ENCODE measurements around the gene KCNK10.

Gene KCNK10

DNA sequence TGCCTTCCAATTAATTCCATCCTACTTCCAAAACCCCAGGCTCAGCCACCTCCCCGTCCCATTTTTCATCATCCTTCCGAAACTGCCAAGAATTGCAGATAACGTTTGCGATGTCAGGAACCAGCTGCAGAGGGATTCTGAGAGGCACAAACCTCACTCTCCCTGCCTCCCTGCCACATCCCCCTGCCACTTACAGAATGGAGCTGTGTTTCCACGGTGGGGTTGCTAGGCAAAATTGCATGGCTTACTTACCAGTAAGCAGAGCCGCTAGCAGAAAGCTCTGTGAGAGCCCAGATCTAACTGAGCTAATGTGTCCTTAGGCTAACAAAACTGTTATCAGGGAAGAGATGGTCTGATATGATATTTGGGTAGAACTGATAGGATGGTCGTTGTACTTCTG, 127.4 kb downstream of the KCNK10 start:
- Mint-ChIP-seq H3K4me3 (no peak overlapping the region), H3K9me3 (no peaks in the 10 kb centered on the region), H3K36me3 (no peaks in the 10 kb centered on the region), H3K4me1 (no peaks in the 10 kb centered on the region), H3K27me3 (peaks cover 20% of the 10 kb centered on the region), H3K27ac (no peak overlapping the region)

- H3K36me3 Mint-ChIP-seq: no peaks in the 10 kb centered on the region
- H3K27ac Mint-ChIP-seq: no peak overlapping the region
- no peaks in the 10 kb centered on the region for H3K4me1 Mint-ChIP-seq
- peaks cover 18% of the 10 kb centered on the region for H3K27me3 Mint-ChIP-seq
- H3K4me3 Mint-ChIP-seq: no peak overlapping the region
- no peaks in the 10 kb centered on the region for H3K9me3 Mint-ChIP-seq
Measured at GRCh38 chr14:88194531-88194930, 128.5 kb downstream of the KCNK10 start.

GRCh38 chr14:88191605-88192004, 131.5 kb downstream of the KCNK10 start:
- H3K4me1 Mint-ChIP-seq: no peaks in the 10 kb centered on the region
- H3K27me3 Mint-ChIP-seq: peaks cover 14% of the 10 kb centered on the region
- H3K9me3 Mint-ChIP-seq: no peaks in the 10 kb centered on the region
- H3K27ac Mint-ChIP-seq: no peak overlapping the region
- H3K4me3 Mint-ChIP-seq: no peak overlapping the region
- no peaks in the 10 kb centered on the region for H3K36me3 Mint-ChIP-seq

DNA sequence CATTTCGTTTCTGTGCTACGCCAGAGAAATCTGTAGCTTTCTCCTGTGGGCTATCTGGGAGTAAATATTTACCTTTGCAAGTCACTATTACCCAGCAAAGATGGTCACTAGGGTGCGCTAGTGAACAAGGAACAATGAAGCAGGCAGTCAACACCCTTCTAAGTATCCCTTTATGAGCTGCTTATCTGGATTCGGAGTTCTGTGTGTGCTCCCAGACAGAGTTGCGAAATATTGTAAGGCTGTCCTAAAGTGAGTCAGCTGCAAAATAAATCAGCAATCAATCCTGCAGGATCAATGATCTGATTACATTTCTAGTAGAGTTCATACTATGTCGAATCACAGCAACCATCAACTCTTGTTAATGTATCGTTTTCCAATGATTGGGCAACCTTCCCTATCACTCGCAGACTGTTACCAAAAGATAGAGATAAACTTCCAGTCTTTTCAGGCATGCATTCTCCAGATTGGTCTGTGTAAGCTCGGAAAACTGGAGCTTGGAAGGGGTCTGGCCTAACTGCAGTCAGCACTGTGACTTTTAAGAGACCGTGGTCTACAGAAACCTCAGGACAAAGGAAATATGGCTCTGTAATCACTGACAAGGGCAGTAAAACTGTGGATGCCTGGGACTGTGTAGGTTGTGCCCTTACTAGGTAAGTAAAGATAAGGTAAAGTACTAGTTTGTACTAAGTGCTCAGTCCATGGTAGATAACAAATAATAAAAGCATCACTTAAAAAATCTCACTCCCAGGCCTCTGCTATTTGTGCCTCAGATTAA, 133.5 kb downstream of the KCNK10 start:
- no peak overlapping the region for H3K27ac Mint-ChIP-seq
- H3K4me1 Mint-ChIP-seq: no peaks in the 10 kb centered on the region
- no peaks in the 10 kb centered on the region for H3K36me3 Mint-ChIP-seq
- no peak overlapping the region for H3K4me3 Mint-ChIP-seq
- H3K9me3 Mint-ChIP-seq: no peaks in the 10 kb centered on the region
- H3K27me3 Mint-ChIP-seq: peaks cover 12% of the 10 kb centered on the region

DNA sequence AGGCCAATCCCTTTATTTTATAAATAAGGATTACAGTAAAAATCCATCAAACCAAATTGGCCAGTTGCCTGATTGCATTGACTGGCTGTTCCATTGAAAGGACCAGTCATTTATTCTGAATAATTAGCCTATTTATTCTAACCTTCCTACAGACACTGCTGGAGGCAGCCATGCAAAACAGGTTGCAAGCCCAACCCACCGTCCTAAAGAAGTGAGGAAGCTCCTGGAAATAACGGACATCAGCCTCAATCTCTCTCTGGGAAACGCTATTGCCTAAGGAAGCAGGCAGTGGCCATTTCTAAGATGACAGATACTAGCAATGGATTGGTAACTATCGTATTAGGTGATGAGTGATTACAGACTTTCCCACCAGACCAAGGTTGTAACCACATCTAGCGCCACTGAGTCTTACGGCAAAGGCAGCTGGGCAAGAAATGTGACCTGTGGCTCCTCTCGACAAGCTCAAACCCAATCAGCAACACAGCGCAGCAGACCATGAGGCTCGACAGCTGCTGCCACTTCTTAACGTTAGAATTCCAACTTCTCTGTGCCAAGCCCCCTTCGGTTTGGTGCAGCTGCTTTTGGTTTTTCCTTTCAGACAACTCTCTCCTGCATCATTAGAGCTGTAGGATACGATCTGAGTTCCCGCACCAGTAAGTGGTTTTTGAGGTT, 134.2 kb downstream of the KCNK10 start:
- Mint-ChIP-seq H3K27ac (no peak overlapping the region), H3K4me1 (no peaks in the 10 kb centered on the region), H3K4me3 (no peak overlapping the region), H3K36me3 (no peaks in the 10 kb centered on the region), H3K9me3 (no peaks in the 10 kb centered on the region), H3K27me3 (peaks cover 8% of the 10 kb centered on the region)

- no peaks in the 10 kb centered on the region for H3K36me3 Mint-ChIP-seq
- H3K4me1 Mint-ChIP-seq: peaks cover 7% of the 10 kb centered on the region
- H3K27me3 Mint-ChIP-seq: peaks cover 2% of the 10 kb centered on the region
- H3K27ac Mint-ChIP-seq: no peak overlapping the region
- no peak overlapping the region for H3K4me3 Mint-ChIP-seq
- H3K9me3 Mint-ChIP-seq: no peaks in the 10 kb centered on the region
Measured at GRCh38 chr14:88185843-88186242, 137.2 kb downstream of the KCNK10 start.

- no peak overlapping the region for H3K27ac Mint-ChIP-seq
- H3K4me1 Mint-ChIP-seq: peaks cover 9% of the 10 kb centered on the region
- H3K27me3 Mint-ChIP-seq: peaks cover 2% of the 10 kb centered on the region
- no peak overlapping the region for H3K4me3 Mint-ChIP-seq
- H3K9me3 Mint-ChIP-seq: no peaks in the 10 kb centered on the region
- H3K36me3 Mint-ChIP-seq: no peaks in the 10 kb centered on the region
Measured at GRCh38 chr14:88184956-88185355, 138.1 kb downstream of the KCNK10 start.

- Mint-ChIP-seq H3K4me1 (peaks cover 9% of the 10 kb centered on the region), H3K4me3 (no peak overlapping the region), H3K9me3 (no peaks in the 10 kb centered on the region), H3K27me3 (peaks cover 2% of the 10 kb centered on the region), H3K36me3 (no peaks in the 10 kb centered on the region), H3K27ac (no peak overlapping the region)
Measured at GRCh38 chr14:88181072-88181471, 142.0 kb downstream of the KCNK10 start.

DNA sequence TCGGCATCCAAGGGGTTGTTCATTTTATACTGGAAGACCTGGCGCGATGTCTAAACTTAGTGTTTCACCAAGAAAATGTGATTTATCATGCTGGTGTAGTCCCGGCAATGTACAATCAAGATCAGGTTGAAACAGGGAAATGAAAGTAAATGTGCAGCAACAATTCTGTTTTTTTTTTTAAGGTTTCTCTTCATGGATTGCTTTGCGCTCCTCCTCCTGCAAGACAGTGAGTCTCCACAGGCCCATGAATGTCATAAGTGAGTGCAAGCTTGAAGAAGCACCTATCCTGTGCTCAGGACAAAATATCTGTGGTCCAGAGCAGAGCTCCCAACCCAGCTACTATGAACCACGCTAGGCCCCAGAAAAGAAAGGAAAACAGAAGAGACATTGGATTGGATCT, 143.4 kb downstream of the KCNK10 start:
- Mint-ChIP-seq H3K4me3 (no peak overlapping the region), H3K9me3 (no peaks in the 10 kb centered on the region), H3K27me3 (no peaks in the 10 kb centered on the region), H3K36me3 (no peaks in the 10 kb centered on the region), H3K27ac (no peak overlapping the region), H3K4me1 (peaks cover 9% of the 10 kb centered on the region)

- H3K4me1 Mint-ChIP-seq: no peaks in the 10 kb centered on the region
- H3K36me3 Mint-ChIP-seq: peaks cover 4% of the 10 kb centered on the region
- H3K27me3 Mint-ChIP-seq: peaks cover 9% of the 10 kb centered on the region
- H3K9me3 Mint-ChIP-seq: no peaks in the 10 kb centered on the region
- no peak overlapping the region for H3K4me3 Mint-ChIP-seq
- no peak overlapping the region for H3K27ac Mint-ChIP-seq
Measured at GRCh38 chr14:88170333-88170732, 152.7 kb downstream of the KCNK10 start.

DNA sequence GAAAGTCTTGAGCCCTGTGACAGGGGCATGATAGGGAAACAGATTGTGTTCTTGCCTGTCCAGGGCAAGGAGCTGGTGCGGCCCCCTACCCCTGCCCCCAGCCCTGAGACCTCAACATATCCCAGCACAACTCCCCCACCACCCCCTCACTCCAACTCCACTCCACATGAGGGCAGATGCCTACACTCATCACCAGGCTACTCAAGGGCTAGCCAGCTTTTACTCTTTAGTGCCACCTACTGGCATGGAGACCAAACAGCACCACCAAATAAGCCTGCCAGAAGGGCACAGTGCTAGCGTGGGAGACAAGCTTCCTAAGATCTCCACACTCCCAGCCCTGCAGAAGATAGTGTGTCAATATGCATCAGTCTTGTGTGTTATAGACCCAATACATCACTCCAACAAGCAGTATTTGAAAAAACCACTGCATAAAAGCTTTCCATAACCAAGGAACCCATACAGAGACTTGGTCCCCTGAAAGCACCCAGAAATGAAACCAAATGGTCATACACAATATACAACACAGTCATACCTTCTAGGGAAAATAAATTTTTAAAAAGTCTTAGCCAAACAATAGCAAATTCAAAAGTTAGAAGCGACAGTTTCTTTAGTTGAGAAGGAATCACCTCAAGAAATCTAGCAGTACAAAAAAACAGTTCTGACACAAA, 154.4 kb downstream of the KCNK10 start:
- H3K27me3 Mint-ChIP-seq: peaks cover 9% of the 10 kb centered on the region
- H3K36me3 Mint-ChIP-seq: peaks cover 4% of the 10 kb centered on the region
- H3K27ac Mint-ChIP-seq: no peak overlapping the region

GRCh38 chr14:88168025-88168424, 155.0 kb downstream of the KCNK10 start:
- H3K27ac Mint-ChIP-seq: no peak overlapping the region
- no peaks in the 10 kb centered on the region for H3K4me1 Mint-ChIP-seq
- H3K4me3 Mint-ChIP-seq: no peak overlapping the region
- no peaks in the 10 kb centered on the region for H3K9me3 Mint-ChIP-seq
- peaks cover 4% of the 10 kb centered on the region for H3K36me3 Mint-ChIP-seq
- H3K27me3 Mint-ChIP-seq: peaks cover 8% of the 10 kb centered on the region

More for the DNA sequence above, 154.4 kb downstream of the KCNK10 start:
- Mint-ChIP-seq H3K4me1 (no peaks in the 10 kb centered on the region), H3K4me3 (no peak overlapping the region), H3K9me3 (no peaks in the 10 kb centered on the region)

DNA sequence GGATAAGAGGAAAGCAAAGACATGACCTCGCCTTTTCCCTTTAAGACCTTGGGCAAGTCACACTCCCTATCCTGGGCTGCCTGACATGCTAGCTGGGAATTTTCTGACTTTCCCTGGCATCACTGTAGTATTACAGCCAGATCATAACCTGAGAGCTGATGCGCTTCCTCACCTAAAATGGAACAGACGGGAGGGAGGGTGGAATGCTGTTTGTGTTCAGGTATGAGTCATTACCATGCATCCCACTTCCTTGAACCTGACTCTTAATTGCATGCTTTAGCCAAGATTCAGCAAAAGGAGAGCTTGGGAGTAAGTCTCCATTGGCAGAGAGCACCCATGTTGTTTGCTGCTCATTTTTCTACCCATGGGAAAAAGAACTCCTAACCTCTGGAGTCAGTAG, 156.5 kb downstream of the KCNK10 start:
- peaks cover 6% of the 10 kb centered on the region for H3K27me3 Mint-ChIP-seq
- no peak overlapping the region for H3K4me3 Mint-ChIP-seq
- no peak overlapping the region for H3K27ac Mint-ChIP-seq
- H3K36me3 Mint-ChIP-seq: peaks cover 4% of the 10 kb centered on the region
- H3K4me1 Mint-ChIP-seq: no peaks in the 10 kb centered on the region
- no peaks in the 10 kb centered on the region for H3K9me3 Mint-ChIP-seq

DNA sequence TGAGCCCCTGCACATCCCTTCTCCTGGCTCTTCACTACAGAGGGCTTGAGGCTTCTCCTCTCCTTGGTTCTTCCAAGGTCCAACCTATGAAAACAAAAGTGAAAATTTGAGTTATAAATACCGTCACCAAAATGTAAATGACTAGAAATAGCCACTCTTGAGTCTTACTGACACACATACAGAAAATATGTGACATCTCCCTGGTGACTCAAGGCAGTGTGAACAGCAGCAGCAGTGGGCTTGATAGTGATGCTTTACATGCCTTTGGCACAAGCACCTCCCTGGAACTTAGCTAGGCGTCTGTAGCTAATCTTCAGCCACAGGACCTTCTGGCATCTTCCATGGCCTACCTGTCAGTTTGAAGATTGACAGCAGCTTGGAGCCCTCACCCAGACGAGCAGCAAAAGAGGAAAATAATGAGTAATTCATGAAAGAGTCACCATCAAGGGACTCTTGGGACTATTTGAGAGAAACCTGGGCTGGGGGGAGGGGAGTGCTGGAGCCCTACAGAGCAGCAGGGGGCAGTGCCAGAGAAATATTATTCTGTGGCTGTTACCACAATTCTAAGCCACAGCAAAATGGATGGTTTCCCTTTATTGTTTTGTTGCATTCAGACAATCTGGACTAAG, 158.0 kb downstream of the KCNK10 start:
- Mint-ChIP-seq H3K4me3 (no peak overlapping the region), H3K9me3 (no peaks in the 10 kb centered on the region), H3K36me3 (peaks cover 4% of the 10 kb centered on the region), H3K27me3 (peaks cover 3% of the 10 kb centered on the region), H3K4me1 (no peaks in the 10 kb centered on the region), H3K27ac (no peak overlapping the region)

DNA sequence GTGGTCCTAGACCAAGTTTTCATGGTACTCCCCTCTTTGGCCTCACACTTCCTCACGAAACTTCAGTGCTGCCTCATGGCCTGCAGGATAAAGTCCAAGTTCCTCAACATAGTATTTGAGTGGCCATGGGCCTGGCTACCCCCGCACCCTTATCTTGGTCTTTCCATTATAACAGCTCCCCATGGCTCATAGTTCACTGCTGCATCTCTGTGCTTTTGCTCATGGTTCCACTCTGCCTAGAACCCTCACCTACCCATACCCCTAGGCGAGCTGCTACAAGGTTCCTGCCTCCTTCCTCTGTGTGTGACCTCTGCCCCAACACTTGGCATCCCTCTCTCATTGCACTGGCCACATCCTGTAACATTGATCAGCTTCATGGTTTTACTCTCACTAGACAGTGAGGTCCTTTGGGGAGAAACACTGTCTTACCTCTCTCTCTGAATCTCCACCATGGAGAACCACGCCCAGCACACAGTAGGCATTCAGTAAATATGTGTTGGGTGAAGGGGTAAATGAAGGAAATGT, 159.3 kb downstream of the KCNK10 start:
- no peak overlapping the region for H3K4me3 Mint-ChIP-seq
- no peaks in the 10 kb centered on the region for H3K4me1 Mint-ChIP-seq
- H3K36me3 Mint-ChIP-seq: no peaks in the 10 kb centered on the region
- no peaks in the 10 kb centered on the region for H3K9me3 Mint-ChIP-seq
- no peak overlapping the region for H3K27ac Mint-ChIP-seq
- H3K27me3 Mint-ChIP-seq: peaks cover 1% of the 10 kb centered on the region
